GM12878 (cell line): ENCODE results near the gene PSMD13.

ENCODE experiments used
- NR2C2 ChIP-seq: IDR thresholded peaks from 2 replicates; pipeline ENCODE4 v1.6.1; 2011; ENCODE audit warnings: borderline replicate concordance, low read depth; ENCODE audit not compliant: control insufficient read depth, insufficient read length
- POLR2AphosphoS5 ChIP-seq: IDR thresholded peaks from 2 replicates; pipeline ENCODE4 v1.6.1; 2011; ENCODE audit warnings: mild to moderate bottlenecking, low read length, inconsistent platforms
- SP1 ChIP-seq: IDR thresholded peaks from one replicate; pipeline ENCODE4 v1.6.1; 2011; ENCODE audit warnings: low read depth, low read length
- SREBF1 ChIP-seq: IDR thresholded peaks from 2 replicates; pipeline ENCODE4 v1.6.1; 2012; ENCODE audit warnings: mild to moderate bottlenecking, low read length
- STAT3 ChIP-seq: IDR thresholded peaks from 2 replicates; pipeline ENCODE4 v1.6.1; 2011; ENCODE audit warnings: low read depth, low read length, improper control_type of control experiment
- ZNF274 ChIP-seq: IDR thresholded peaks from one replicate; pipeline ENCODE4 v1.8.0; 2011; ENCODE audit not compliant: insufficient read length, insufficient read depth
- TF ChIP-seq, protein P1 (sequence below): IDR thresholded peaks from 2 replicates; pipeline ENCODE4 v1.6.1; 2012; ENCODE audit warnings: low read depth, low read length, improper control_type of control experiment

DNA sequence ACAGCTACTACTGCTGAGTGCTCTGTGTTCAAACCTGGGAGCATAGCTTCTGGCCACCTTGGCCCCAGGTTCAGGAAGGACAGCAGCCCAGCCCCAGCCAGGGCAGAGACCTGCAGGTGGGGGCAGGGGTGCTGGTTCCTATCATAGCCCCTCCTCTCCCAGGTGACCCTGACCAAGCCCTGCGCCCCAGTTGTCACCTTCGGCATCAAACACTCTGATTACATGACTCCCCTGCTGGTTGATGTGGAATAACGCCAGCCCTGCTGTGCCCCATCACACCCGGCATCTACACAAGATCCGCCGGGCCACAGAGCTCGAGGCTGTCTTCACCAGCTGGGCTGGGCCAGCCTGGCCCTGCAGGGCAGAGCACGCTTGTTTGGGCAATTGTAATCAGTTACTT lies 37.0 kb upstream of the PSMD13 start:
- no peak for TF ChIP-seq SP1
- TF ChIP-seq, protein P1, sequence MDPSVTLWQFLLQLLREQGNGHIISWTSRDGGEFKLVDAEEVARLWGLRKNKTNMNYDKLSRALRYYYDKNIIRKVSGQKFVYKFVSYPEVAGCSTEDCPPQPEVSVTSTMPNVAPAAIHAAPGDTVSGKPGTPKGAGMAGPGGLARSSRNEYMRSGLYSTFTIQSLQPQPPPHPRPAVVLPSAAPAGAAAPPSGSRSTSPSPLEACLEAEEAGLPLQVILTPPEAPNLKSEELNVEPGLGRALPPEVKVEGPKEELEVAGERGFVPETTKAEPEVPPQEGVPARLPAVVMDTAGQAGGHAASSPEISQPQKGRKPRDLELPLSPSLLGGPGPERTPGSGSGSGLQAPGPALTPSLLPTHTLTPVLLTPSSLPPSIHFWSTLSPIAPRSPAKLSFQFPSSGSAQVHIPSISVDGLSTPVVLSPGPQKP = no peak
- TF ChIP-seq STAT3 = no peak
- TF ChIP-seq ZNF274 = no peak
- no peak for TF ChIP-seq POLR2AphosphoS5
- no peak for TF ChIP-seq SREBF1
- TF ChIP-seq NR2C2 = no peak
